ENCODE measurements around the gene ATP8A1.

DNA sequence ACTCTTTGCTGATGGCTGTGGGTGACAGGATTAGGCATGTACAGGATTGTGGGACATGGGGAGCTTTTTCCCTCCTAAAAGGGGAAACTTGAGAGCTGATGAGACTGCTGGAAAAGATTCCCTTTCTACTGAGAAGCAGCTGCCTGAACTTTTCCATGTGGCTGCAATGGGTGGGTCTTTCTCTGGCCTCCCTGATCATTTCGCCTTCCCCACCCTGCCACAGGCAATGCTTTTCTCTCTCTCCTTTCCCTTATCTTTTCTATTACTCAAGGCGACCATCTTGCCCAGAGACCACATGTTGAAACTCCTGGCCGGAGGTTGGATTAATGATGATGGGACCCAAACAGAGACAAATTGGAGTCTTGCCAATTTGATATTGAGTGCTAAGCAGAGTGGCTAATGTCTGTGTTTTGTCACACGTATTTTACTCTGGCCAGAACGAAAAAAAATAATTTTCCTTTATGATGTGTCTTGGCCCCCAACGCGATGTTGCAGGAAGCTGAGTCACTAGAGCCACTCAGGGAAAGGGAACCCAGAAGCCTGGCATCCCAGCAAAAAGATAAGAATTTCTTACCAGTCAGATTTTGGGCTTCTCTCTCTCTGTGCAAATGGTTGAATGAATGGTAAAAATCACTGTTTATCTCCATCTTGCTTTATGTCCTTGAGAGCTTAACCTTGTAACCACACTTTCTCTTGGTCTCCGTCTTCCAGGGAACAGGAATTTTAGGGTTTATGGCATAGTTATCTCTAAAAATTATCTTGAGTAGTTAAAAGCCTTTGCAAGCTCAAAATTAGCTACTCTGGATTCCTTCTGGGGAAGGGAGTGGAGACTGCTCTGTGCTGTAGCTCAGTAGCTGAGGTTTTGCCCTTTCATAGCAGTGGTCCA, 19.4 kb upstream of the ATP8A1 start:
- TF ChIP-seq EZH2 (IDR thresholded peaks at IDR 0.05; ENCODE audit: borderline replicate concordance, insufficient read depth, low read length, poor library complexity, severe bottlenecking) (no peak), POLR2AphosphoS5 (IDR thresholded peaks at IDR 0.05) (no peak), EP300 (conservative IDR thresholded peaks at IDR 0.05; ENCODE audit: poor library complexity, severe bottlenecking) (no peak), RAD21 (conservative IDR thresholded peaks at IDR 0.05) (no peak), TAF1 (IDR thresholded peaks at IDR 0.05; ENCODE audit: low read depth) (no peak), SMC3 (conservative IDR thresholded peaks at IDR 0.05; ENCODE audit: poor library complexity) (no peak), MXI1 (conservative IDR thresholded peaks at IDR 0.05; ENCODE audit: poor library complexity, severe bottlenecking) (no peak)
- TF ChIP-seq, protein P1, sequence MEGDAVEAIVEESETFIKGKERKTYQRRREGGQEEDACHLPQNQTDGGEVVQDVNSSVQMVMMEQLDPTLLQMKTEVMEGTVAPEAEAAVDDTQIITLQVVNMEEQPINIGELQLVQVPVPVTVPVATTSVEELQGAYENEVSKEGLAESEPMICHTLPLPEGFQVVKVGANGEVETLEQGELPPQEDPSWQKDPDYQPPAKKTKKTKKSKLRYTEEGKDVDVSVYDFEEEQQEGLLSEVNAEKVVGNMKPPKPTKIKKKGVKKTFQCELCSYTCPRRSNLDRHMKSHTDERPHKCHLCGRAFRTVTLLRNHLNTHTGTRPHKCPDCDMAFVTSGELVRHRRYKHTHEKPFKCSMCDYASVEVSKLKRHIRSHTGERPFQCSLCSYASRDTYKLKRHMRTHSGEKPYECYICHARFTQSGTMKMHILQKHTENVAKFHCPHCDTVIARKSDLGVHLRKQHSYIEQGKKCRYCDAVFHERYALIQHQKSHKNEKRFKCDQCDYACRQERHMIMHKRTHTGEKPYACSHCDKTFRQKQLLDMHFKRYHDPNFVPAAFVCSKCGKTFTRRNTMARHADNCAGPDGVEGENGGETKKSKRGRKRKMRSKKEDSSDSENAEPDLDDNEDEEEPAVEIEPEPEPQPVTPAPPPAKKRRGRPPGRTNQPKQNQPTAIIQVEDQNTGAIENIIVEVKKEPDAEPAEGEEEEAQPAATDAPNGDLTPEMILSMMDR (IDR thresholded peaks at IDR 0.05; ENCODE audit: poor library complexity, severe bottlenecking): no peak
- TF ChIP-seq, protein P2, sequence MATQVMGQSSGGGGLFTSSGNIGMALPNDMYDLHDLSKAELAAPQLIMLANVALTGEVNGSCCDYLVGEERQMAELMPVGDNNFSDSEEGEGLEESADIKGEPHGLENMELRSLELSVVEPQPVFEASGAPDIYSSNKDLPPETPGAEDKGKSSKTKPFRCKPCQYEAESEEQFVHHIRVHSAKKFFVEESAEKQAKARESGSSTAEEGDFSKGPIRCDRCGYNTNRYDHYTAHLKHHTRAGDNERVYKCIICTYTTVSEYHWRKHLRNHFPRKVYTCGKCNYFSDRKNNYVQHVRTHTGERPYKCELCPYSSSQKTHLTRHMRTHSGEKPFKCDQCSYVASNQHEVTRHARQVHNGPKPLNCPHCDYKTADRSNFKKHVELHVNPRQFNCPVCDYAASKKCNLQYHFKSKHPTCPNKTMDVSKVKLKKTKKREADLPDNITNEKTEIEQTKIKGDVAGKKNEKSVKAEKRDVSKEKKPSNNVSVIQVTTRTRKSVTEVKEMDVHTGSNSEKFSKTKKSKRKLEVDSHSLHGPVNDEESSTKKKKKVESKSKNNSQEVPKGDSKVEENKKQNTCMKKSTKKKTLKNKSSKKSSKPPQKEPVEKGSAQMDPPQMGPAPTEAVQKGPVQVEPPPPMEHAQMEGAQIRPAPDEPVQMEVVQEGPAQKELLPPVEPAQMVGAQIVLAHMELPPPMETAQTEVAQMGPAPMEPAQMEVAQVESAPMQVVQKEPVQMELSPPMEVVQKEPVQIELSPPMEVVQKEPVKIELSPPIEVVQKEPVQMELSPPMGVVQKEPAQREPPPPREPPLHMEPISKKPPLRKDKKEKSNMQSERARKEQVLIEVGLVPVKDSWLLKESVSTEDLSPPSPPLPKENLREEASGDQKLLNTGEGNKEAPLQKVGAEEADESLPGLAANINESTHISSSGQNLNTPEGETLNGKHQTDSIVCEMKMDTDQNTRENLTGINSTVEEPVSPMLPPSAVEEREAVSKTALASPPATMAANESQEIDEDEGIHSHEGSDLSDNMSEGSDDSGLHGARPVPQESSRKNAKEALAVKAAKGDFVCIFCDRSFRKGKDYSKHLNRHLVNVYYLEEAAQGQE (IDR thresholded peaks at IDR 0.05; ENCODE audit: borderline replicate concordance): no peak
